22Rv1 (cell line): ENCODE measurements around the gene ATRNL1.
A peak's percentile ranks its signal among the peaks of the same experiment; 100 is the strongest.

ENCODE experiments used
- H3K27ac ChIP-seq: fragments of 450-650 bp; 2 replicates; pipeline ENCODE4 v1.5.1; 2017
- ZFX ChIP-seq: fragments of 450-650 bp; IDR thresholded peaks from 2 replicates; pipeline ENCODE4 v1.6.1; 2017; ENCODE audit warnings: antibody characterized with exemption, borderline replicate concordance
- TF ChIP-seq, protein P1 (sequence below): fragments of 450-650 bp; IDR thresholded peaks from 2 replicates; pipeline ENCODE4 v1.5.1; 2017; ENCODE audit warnings: mild to moderate bottlenecking

ATRNL1 gene

DNA sequence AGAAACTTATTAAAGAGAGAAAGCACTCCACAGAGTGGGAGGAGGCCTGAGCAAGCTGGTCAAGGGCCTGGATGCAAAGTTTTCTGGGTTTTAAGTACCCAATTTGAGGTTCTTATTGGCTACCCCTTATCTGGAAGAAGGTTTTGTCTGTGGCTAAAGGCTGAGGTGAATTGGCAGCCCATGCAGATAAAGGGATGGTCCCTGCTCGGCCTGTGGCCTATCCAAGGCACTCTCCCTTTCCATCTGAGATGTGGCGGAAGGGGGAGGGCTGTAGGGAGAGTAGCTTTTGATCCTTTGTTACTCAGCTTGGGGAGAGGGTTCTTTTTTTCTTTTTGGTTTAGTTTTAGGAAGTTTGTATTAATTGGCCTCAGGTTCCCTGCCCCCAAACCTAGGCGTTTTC is 465.1 kb downstream of the ATRNL1 start:
- TF ChIP-seq ZFX: no peak
- TF ChIP-seq, protein P1, sequence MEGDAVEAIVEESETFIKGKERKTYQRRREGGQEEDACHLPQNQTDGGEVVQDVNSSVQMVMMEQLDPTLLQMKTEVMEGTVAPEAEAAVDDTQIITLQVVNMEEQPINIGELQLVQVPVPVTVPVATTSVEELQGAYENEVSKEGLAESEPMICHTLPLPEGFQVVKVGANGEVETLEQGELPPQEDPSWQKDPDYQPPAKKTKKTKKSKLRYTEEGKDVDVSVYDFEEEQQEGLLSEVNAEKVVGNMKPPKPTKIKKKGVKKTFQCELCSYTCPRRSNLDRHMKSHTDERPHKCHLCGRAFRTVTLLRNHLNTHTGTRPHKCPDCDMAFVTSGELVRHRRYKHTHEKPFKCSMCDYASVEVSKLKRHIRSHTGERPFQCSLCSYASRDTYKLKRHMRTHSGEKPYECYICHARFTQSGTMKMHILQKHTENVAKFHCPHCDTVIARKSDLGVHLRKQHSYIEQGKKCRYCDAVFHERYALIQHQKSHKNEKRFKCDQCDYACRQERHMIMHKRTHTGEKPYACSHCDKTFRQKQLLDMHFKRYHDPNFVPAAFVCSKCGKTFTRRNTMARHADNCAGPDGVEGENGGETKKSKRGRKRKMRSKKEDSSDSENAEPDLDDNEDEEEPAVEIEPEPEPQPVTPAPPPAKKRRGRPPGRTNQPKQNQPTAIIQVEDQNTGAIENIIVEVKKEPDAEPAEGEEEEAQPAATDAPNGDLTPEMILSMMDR: no peak
- no peak overlapping the region for H3K27ac ChIP-seq

DNA sequence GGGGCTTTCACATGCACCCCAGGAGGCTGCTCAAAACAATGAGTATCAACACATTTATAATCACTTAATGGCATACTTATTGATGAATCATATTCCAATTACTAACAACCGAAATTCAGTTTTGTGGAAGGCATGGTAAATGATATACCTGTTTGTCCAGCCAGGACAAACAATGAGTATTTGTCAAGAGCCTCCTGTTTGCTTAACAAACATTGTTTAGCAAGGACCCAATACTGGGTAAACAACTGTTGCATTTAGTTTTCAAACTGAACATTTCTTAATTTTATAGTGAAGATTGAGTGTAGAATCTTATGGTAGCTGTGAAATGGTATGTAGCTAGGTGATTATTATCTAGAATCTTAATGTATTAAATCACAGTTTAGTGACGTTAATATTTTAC is 473.7 kb downstream of the ATRNL1 start:
- no peak for TF ChIP-seq ZFX
- TF ChIP-seq, protein P1: no peak
- H3K27ac ChIP-seq: peak overlapping the region; percentile 60

DNA sequence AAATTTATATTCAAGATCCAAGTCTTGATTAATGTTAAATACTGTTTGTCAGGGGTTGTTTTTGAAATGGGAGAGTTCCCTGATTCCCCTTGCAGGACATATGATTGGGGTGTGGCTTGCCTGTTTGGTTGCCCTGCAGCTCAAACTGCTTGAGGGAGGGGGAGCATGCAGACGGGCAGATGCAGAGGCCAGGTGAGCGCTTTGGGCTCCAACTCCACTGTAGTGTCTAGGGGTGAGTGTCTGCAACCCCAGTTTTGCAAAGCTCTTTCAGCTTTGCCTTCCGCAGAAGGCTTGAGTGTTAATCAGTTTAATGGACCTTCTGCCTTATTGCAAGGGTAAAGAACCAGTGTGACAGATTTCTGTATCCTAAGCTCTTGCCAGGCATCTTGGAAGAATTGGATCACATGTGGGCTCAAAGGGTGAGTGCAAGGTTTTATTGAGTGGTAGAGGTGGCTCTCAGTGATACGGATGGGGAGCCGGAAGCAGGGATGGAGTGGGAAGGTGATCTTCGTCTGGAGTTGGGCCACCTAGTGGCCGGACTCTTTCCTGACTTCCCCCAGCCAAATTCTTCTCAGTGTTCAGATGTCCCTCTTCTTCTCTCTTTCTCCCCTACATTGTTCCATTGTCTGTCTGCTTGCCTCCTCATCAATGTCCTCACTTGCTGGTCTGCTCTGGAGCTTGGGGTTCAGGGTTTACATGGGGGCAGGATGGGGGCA is 479.7 kb downstream of the ATRNL1 start:
- TF ChIP-seq, protein P1: peak; percentile 74
- TF ChIP-seq ZFX: no peak
- no peak overlapping the region for H3K27ac ChIP-seq

DNA sequence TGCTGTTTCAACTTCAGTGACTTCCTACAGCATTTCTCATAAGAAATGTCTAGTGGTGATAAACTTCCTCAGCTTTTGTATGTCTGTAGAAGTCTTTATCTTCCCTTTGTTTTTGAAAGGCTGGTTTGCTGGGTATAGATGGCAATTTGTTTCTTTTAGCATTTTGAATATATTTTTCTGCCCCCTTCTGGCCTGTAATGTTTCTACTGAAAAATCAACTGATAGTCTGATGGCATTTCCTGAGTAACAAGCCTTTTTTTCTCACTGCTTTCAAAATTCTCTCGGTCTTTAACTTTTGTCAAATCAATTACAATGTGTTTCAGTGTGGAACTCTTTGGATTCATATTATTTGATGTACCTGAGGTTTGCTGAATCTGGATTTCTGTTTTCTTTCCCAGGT is 487.1 kb downstream of the ATRNL1 start:
- no peak for TF ChIP-seq ZFX
- TF ChIP-seq, protein P1: no peak
- no peak overlapping the region for H3K27ac ChIP-seq

DNA sequence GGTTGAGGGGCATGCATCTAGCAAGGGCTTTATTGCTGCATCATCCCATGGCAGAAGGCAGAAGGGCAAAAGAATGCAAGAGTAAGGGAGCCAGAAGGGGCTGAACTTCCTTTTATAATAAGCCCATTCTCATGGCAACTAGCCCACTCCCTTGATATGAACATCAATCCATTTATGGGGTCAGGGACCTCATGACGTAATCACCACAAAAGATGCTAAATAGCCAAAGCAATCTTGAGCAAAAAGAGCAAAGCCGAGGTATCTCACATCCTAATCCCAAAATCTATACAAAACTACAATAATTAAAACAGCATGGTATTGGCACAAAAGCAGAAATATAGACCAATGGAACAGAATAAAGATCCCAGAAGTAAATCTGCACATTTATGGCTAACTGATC is 499.9 kb downstream of the ATRNL1 start:
- no peak overlapping the region for H3K27ac ChIP-seq
- TF ChIP-seq, protein P1: no peak
- TF ChIP-seq ZFX: no peak

DNA sequence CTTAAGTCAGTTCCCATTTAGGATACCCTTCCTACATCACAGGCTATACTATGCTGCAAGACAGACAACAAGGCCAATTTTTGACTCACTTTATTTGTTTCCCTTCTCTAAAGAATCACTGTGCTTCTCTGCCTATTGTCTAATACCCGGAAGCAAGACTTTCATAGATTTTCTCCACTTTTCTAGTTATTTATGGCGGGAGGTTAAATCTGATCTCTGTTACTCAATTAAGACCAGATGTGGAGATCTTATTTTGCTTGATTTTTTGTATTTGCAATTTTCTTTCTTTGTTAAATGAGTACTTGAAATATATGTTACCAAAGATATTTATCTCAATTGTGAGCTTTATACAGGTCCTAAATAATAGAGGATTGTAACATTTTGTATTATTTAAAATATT is 511.5 kb downstream of the ATRNL1 start:
- no peak overlapping the region for H3K27ac ChIP-seq
- TF ChIP-seq, protein P1: no peak
- no peak for TF ChIP-seq ZFX

DNA sequence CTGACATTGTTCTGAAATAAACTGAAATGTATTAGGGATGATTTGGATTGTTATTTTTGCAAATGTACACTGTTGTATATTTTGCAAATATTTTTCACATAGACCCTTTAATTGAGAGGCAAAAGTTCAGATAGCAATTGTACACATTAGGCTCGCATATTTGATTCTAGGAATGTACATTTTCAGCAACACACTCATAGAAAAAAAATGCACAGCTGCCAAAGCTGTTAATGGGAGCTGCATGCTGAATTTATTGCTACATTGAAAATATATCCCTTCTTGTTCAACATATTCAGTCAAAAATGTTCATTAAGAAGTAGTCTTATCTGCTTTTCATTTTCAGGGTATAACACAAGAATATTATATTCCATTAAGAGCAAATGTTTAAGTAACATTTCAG is 512.9 kb downstream of the ATRNL1 start:
- H3K27ac ChIP-seq: no peak overlapping the region
- no peak for TF ChIP-seq ZFX
- TF ChIP-seq, protein P1: no peak
